ENCODE measurements around the gene ANO1.
"Not testable (repeated sequence)": the region's sequence is repeated elsewhere in the genome, so short reads cannot be mapped to it uniquely, and the experiment has no call there.

Gene ANO1

DNA sequence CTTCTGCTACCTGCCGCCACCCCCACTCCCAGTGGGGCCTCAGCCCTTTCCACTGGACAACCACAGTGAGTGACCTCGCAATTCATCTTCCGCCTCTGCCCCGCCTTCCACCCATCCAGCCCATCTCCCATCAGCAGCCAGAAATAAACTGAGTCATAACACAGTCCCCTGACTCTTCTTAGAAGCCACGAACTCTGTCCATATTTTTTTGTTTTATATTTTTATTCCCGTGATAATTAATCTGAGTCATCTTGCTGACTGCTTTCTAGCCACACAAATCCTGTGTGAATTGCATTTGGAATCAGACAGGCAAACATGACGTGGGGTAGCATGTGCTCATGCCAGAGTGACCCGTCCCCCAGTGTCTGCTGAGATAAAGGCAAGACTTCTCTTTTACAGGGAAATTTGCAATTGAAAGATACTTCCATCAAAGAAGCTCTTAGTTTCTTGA lies 132.0 kb downstream of the ANO1 start:
- DNase-seq (ENCODE audit: low spot score), result no peak

DNA sequence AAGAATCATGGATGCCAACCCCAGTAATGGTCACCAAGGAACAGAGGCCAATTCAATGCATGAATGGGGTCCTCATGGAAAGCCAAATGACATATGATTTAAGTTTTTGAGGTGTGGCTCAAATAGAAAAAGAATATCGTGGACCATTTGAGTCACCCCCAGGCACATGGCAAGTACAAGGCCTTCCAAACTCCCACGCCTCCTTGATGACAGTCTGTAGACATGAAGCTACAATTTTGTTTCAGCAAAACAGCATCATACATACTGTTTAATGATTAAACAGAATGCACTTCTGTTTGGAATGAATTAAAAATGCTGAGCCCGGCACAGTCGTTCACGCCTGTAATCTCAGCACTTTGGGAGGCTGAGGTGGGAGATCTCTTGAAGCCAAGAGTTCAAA lies 132.4 kb downstream of the ANO1 start:
- no peak for DNase-seq (ENCODE audit: low spot score)

DNA sequence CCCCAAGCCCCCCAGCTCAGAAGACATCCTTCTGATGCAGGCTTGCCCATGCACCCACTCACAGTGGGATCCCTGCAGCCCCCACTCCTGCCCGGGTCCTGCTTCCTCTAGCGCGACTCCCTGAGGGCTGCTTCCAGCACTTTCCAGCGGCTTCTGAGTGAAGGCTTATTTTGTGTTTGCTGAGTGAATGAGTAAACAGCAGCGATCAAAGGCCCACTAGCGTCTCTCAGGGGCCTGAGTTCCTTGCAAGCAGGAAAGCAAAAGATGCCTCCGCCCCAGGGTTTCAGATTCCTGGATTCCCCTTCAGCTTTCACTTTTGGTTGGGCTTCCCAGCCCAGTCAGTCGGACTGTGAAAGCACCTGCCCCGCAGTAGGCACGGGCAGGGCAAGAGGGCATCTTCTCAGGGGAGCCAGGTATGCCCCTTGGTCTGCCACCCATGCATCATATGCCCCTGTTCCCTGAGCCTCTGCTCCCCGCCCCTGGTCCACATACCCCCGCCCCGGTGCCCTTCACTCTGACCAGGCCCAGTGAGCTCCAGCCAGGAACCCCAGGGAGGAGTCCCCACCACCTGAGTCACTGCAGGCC lies 134.2 kb downstream of the ANO1 start:
- DNase-seq (ENCODE audit: low spot score), result no peak

DNA sequence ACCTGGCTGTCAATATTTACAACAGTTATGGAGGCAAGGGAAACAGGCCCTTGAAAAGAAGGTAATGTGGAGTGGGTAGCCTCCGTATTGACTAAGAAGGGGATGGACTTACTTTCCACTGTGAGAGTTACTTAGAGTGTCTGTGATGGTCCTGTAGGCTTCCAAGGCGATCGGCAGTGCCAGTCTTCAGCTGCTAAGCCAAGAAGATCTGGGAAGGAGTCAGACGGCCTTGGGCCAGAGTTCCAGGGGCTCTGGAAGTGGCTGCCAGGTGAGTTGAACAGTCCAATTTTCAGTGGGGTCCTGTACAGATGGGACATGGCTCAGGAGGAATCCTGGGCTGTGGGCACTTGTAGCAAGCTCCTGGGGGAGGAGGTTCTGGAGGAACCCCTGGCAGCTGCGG lies 139.3 kb downstream of the ANO1 start:
- DNase-seq (ENCODE audit: low spot score), result not testable (repeated sequence)

DNA sequence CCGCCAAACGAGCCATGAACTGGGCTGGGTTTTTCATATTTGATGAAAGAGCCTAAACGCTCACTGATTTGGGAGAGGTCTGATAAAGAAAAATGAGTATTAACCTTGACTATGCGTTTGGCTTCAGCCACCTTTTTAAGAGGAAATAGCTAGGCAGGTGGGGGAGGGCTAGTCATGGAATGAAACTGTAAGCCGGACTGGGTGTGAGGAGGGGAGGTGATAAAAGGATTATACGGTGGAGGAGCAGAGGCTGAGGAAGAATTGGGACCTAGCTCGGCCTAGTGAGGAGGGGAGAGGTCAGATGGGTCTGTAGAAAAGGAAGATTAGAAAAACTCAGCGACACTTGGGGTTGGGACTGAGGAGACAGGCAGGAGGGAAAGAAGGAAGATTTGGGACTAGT lies 140.0 kb downstream of the ANO1 start:
- DNase-seq (ENCODE audit: low spot score), result not testable (repeated sequence)

DNA sequence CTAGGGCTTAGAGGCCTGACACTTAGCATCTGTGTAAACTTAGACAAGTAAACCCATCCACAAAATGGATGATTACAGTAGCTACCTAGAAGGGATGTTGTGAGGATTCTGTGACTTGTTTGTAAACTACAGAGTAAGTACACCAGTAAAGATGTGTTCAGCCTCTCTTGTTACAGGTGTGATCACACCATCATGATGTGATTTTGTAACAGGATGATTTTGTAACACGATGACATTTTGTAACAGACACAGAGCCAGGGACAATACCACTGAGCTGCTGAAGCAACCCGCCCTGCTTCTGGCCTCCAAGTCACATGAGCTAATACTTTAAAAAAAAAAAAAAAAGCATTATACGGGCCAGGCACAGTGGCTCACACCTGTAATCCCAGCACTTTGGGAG lies 142.0 kb downstream of the ANO1 start:
- DNase-seq (ENCODE audit: low spot score), result no peak

DNA sequence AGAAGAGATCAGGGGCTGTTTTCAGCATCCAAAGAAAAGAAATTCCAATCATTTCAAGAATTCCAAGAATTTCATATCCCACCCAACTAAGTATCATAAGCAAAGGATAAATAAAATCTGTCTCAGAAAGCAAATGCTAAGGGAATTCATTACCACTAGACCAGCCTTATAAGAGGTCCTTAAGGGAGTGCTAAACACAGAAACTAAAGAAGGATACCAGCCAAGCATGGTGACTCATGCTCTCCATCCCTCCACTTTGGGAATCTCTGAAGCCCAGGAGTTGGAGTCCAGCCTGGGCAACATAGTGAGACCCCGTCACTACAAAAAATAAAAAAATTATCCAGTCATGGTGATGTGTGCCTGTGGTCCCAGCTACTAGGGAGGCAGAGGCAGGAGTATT lies 142.8 kb downstream of the ANO1 start:
- DNase-seq (ENCODE audit: low spot score), result no peak

DNA sequence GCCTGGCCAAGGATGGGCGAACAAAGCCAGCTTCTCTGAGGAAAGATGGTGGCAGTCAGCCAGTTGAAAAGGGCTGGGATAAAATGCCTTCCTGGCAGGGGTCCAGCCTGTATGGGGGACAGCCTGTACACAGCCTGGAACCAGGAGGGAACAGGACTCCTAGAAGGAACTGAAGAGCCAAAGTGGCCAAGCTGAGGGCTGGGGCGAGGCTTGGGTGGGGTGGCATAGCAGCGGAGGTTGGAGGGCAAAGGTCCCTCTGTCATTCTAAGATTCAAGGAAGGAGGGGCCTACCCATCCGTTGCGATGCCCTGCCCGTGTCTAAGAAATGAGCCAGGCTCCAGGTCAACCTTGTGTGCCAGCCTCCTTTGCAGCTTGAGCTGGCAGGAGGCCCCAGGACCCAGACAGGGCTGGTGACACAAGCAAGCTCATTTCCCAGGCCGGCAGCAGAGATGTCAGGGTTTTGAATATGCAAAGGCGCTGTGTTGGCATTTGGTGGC lies 147.6 kb downstream of the ANO1 start:
- peak; percentile 93 for DNase-seq (ENCODE audit: low spot score)

DNA sequence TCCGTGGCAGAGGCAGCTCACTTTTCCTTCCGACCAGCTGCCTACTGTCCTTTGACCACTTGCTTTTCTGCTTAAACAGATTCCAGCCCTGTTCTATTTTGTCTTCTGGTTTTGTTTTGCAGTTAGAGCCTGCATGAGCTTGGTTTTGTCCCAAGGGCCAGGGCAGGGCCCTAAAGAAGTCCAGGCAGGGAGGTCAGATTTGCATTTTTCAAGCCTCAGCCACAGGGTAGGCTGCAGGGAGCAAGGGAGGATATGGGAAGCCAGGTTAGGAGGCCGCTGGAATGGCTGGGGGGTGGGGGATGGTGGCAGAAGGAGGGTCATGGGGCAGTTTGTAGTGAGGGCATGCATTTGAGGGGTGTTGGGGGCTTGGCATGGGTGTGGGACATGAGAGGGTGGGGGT lies 148.1 kb downstream of the ANO1 start:
- no peak for DNase-seq (ENCODE audit: low spot score)

DNA sequence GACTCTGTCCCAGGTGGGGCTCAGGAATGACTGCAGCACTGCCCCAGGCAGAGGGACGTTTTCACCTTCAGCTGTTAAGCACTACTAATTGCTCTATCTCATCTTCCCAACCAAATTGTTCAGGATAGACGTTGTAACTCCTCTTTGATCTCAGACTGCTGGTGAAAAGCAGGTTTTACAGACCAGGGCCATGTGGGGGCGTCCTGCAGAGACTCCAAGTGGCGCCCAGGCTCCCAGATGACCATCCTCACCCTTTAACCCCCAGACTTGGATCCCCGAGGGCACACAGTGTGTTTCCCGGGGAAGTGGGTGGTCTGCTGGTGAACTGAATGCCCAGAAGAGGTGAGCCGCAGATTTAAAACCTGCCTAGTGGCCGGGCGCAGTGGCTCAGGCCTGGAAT lies 148.8 kb downstream of the ANO1 start:
- no peak for DNase-seq (ENCODE audit: low spot score)

DNA sequence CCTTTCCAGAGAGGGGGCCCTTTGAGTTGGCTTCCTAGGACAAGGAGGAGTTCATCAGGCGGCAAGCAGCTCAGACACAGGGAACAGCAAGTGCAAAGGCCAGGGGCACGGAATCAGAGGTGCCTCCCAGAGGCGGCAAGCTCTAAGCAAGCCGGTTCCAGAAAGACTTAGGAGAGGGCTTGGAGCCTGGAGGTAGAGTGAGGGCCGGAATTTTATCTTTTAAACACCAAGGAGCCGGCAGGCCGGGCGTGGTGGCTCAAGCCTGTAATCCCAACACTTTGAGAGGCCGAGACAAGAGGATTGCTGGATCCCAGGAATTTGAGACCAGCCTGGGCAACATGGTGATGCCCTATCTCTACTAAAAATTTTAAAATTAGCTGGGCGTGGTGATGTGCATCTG lies 151.6 kb downstream of the ANO1 start:
- DNase-seq (ENCODE audit: low spot score), result no peak

DNA sequence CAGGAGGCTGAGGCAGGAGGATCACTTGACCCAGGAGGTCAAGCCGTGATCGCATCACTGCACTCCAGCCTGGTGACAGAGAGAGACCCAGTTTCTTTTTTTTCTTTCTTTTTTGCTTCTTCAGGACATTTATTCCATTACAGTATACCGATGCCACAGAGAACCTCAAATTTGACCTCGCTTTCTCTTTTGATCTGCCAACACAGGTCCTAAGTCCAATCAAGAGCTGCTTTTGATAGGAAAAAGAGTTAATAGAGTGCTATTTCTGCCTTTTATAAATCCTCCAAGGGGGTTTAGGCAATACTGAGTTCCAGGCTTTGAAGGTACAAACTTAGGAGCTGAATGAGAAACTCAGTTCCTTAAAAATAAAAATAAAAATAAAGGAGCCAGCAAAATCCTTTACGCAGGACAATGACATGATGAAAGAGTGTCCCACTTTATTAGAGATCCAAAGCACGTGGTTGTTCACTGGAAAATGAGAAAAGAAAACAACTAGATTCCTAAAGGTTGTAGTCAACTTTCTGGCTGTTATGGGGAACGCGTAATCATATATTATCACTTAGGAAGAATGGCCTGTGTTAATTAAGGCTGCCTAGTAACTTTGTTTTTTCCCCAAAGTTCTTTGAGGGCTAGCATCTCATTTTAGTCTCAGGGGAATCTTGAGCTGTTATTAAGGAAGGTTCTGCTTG lies 152.2 kb downstream of the ANO1 start:
- DNase-seq (ENCODE audit: low spot score), result no peak

DNA sequence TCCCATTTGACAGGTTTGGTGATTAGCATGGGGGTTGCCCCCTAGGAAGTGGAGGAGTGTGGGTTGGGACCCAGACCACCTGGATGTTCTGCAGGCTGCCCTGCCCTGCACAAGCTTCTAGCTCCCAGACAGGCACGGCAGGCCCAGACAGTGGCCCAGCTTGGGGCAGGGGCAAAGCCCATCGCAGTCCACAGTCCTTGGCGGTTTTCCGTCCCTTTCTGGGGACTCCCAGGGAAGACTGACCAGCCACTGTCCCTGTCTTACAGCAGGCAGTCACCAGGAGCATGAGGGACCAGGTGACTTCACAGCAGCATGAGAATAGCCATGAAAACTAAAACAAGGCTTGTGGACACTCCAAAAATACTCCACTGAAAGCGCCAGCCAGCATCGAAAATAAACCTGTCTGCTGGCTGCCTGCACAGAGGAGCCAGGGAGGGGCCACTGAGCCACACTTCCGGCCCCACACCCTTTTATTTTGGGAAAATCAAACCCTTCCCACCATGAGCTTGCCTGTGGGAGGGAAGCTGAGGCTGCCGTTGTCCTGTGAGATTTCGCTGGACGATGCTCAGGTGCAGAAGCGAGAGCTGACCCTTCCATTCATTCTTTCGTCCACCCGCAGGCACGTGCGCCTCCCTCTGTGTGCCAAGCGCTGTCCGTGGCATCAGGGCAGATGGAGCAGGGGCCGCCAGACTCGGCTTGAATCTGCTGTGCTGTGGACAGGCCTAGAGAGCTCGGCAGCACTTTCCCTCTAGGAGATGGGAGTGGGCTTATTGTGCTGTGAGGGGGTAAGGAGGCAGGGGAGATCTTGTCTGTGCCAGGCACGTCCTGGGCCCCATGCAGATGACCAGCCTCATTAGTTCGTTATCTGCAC lies 153.0 kb downstream of the ANO1 start:
- DNase-seq (ENCODE audit: low spot score), result no peak

DNA sequence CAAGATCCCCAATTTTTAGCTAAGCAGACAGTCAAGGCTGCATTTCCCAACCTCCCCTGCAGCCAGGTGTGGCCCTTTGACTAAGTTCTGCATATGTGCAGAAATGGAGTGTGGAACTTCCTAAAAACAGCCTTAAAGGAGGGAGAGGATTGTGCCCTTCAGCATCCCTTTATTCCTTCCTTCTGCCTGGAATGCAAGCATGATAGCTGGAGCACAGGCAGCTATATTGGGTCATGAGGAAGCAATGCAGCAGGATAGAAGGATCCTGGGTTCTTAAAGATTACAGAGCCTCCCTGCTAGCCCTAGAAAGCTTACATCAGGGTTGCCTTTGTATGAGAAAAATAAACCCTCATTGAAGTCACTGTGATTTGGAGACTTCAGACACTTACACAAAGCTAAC lies 154.9 kb downstream of the ANO1 start:
- DNase-seq (ENCODE audit: low spot score), result no peak

DNA sequence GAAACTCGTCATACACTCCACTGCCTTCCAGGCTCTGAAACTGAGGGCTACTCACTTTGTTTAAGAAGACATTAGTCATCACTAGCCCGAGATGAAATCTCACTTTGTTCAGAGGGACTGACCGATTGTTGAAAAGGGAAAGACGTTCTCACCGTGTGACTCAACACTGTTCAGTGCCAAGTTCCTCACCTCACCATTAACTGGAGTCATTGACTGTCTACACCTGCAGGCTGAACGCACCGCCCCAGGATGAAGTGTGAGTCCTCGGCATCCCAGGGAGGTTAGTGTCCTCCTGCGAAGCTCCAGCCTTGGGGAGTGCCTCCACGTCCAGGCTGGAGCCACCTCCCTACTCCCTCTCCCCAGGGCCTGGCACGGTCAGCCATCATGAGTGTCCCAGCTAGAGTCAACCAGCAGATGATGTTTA lies 155.4 kb downstream of the ANO1 start:
- DNase-seq (ENCODE audit: low spot score), result peak; percentile 97

DNA sequence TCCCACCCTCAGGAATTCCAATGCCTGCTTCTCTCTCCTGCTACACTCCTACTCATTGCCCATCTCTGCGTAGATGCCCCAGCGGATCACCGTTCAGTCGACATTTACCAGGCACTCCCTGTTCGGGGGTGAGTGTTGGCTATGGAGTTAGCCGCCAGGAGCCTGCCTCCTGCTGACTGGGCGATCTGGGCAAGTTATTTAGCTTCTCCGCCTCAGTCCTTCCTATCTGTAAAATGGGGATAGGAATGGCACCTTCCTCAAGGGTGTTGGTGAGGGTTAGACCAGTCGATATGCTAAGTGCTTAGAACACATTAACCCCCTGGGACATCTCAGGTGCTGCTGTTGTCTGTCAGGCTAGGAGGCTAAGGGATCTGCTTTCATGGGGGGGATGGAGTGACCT lies 155.8 kb downstream of the ANO1 start:
- no peak for DNase-seq (ENCODE audit: low spot score)
